Measurements from ENCODE around the gene TYRO3.

TYRO3 gene

DNA sequence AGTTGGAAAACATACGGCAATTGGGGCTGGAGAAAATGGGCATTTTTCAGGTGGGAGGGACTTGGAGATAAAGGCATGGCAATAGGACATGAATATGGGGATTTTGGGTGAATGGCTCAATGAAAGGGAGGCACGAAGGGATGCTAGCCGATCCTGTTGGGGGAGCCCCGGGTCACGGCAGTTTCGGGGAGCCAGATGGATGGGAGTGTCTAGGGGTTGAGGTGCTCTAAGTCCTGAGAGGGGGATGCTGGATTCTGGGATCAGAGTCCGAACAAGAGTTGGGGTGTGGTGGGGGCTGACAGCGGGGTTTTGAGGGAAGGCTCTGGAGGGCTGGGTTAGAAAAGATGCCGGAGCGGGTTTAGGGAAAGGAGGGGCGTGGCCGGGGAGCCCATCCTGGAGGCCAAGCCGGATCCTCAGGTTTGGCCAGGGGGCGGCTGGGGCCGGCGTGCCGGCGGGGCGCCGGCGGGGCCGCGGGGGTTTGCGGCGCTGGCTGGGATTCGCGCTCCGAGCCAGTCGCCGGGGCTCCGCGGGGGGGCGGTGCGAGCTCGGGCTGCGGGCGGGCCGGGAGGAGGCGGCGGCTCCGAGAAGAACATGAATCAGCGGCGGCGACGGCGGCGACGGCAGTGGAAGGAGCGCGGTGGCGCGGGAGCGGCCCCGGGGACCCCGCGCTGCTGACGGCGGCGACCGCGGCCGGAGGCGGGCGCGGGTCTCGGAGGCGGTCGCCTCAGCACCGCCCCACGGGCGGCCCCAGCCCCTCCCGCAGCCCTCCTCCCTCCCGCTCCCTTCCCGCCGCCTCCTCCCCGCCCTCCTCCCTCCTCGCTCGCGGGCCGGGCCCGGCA lies at the start of gene TYRO3:
Gene TYRO3 (plus strand): TSS at position 813 of the 839 bp plus-strand sequence. CDS start 46 bp downstream, outside the sequence.
- Mint-ChIP-seq H3K27ac (peak within 1 kb of the TSS; percentile 78 to 85), H3K27me3 (peaks cover 48% of the 10 kb centered on the region), H3K4me3 (peak within 1 kb of the TSS; percentile 87 to 97)

DNA sequence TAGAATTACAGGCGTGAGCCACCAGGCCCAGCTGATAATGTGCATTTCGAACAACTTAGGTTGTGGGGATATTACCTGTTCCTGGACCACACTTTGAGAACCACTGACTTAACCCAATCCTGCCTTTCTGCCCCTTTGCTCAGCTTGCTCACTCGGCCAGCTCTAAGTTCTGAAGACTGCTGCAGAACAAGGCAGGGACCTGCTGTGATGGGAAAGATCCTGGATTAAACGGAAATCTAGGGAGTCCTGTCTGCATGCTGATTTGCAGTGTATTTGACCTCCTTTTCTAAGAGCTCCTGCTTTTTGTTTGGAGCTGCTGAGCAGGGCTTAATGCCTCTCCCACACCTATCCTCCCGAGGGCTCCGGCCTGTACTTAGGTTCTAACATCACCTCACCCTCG lies 48.3 kb upstream of the TYRO3 start:
- DNase-seq (no peak), ATAC-seq (no peak)
- Mint-ChIP-seq H3K9me3 (no peaks in the 10 kb centered on the region), H3K4me3 (no peak overlapping the region), H3K27ac (no peak overlapping the region), H3K4me1 (peaks cover 28% of the 10 kb centered on the region), H3K27me3 (peaks cover 66% of the 10 kb centered on the region)

More for the DNA sequence above, at the start of gene TYRO3:
- peaks cover 26% of the 10 kb centered on the region for H3K4me1 Mint-ChIP-seq
- peak; percentile 62 for ATAC-seq
- peak; percentile 67 for DNase-seq
- H3K9me3 Mint-ChIP-seq = no peaks in the 10 kb centered on the region

DNA sequence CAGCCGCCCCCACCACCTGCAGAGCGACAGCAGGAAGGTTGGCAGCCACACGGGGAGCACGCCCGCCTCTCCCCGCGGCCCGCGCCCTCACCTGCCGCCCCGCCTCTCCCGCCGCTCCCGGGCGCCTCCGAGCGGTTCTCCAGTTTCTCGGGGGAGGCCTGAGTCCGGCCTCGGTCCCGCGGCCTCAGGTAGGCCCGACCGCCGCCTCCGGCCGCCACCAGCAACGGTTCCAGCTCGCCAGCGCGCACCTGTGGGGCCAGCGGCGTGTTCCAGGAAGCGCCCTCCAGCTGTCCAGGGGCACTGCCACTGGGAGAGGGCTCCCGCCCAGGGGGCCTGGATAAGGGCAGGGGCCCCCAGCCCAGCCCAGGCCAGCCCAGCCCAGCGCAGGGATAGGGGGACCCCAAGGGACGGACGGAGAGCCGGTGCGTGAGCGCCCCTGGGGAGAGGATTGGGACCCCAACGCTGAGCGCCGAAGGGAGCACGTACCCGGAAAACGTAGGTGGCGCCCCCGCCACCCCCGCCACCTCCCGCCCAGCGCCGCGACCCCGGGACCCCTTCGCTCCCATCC lies 47.6 kb upstream of the TYRO3 start:
- no peak overlapping the region for H3K27ac Mint-ChIP-seq
- no peak for DNase-seq
- H3K9me3 Mint-ChIP-seq = no peaks in the 10 kb centered on the region
- peak overlapping the region; percentile 68 to 90 for H3K4me3 Mint-ChIP-seq
- H3K4me1 Mint-ChIP-seq = peaks cover 28% of the 10 kb centered on the region
- peak; percentile 11 for ATAC-seq
- H3K27me3 Mint-ChIP-seq = peaks cover 59% of the 10 kb centered on the region

DNA sequence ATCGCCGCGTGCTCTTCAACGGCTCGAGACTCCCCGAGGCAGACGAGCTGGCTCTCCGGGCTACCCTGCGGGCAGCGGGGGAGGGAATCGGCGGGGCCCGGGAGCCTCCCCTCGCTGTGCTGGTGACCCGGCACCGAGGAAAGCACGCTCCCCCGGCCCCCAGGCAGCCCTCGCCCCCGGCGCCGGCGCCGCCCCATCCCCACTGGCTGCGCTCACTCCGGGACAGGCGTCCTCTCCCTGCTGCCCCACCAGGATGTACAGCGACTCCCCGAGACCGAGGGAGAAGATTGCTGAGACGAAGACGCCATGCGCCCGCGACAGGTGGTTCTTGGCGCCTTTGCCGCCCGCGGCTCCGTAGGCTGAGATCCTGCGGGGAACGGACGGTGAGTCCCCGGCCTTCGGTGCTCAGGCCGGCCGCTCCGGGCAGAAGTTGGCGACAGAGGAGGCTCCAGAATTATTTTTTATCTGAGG lies 47.1 kb upstream of the TYRO3 start:
- DNase-seq = no peak
- Mint-ChIP-seq H3K9me3 (no peaks in the 10 kb centered on the region), H3K4me1 (peaks cover 28% of the 10 kb centered on the region), H3K27ac (peak overlapping the region in 1 of 2 donors; percentile 13), H3K4me3 (peak overlapping the region; percentile 68 to 90), H3K27me3 (peaks cover 54% of the 10 kb centered on the region)
- ATAC-seq = peak; percentile 39

DNA sequence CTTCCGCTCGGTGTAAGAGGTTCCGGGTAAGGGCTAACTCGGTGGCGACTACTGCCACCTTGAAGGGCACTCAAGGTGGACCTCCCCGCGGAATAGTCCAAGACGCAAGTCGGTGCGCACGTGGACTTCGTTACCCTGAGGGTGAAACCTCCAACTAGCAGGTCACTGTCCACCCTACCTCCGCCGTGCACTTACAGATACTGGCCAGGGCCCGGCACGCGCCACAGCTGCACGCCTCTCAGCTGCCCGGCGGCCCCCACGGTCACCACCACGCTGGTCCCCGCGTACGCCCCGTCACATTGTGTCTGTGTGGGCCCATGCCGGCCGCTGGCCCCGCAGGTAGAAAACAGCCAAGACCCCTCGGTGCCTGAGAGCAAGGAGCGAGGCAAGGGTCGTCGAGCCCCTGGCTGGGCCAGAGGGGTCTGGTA lies 46.5 kb upstream of the TYRO3 start:
- H3K27me3 Mint-ChIP-seq = peaks cover 48% of the 10 kb centered on the region
- H3K4me1 Mint-ChIP-seq = peaks cover 28% of the 10 kb centered on the region
- DNase-seq (no peak), ATAC-seq (peak; percentile 5)
- H3K9me3 Mint-ChIP-seq = no peaks in the 10 kb centered on the region
- H3K4me3 Mint-ChIP-seq = peak overlapping the region; percentile 68 to 90
- H3K27ac Mint-ChIP-seq = no peak overlapping the region

DNA sequence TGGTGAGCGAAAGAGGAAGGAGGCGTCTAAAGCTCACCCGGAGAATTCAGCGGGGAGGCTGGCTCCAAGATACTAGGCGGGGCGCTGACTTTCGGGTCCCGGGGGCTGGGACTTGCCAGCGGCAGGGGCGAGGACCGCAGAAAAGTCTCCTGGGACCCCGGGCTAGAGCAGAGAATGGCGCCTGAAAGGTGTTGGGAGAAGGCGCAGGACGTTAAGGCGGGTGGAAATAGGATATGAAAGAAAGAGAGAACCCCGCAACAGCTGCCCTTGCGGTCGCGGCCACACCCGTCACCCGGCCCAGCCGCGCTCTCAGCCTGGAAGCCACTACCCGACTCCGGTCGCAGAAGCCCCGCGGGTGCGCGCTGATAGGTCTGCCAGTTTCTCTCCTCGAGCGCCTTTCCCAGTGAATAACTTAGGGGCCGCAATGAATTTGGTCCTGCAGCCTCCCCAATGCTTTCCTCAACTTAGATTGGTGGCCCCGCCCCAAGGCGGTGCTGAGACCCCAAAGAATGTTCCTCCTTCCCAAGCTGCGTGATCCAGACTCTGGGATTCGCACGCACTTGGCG lies 46.0 kb upstream of the TYRO3 start:
- DNase-seq (no peak), ATAC-seq (peak; percentile 54)
- Mint-ChIP-seq H3K4me1 (peaks cover 28% of the 10 kb centered on the region), H3K4me3 (peak overlapping the region; percentile 68 to 90), H3K27me3 (peaks cover 43% of the 10 kb centered on the region), H3K9me3 (no peaks in the 10 kb centered on the region), H3K27ac (peak overlapping the region in 1 of 2 donors; percentile 83)

DNA sequence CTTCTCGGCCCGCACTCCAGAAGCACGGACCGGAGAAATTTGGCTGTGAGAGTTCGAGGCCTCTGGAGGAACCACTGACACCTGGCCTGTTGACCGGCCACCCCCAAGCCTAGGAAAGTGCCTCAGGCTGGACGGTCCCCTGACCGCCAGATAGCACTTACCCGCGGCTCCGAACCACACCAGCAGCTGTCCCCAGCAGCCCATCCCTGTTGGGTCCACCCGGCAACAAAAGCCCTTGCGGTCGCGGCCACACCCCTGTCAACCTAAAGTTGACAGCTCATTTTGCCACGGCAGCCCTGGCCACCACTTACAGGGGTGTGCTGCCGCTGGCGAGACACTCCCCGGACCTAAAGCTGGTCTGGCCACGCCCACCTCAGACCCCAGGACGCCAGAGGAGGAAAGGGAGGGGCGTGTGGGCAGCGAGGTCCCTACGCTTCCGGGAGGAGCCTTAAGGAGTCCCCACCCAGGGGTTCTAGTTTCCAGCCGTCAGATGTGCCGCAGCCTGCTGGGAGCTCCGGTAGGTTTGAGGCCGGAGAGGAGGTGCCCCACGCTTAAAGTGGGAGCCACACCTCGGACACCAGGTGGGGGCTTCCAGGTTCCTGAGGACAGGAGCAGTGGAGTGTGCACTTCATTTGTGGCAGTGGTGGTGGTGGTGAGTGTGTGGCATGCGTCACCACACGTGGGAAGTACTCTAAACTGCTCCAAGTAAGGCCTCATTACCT lies 45.3 kb upstream of the TYRO3 start, which contains the start of gene LTK:
Gene LTK (minus strand): TSS at position 322 of the 722 bp plus-strand sequence. CDS start 118 bp downstream, at position 204.
- peaks cover 28% of the 10 kb centered on the region for H3K4me1 Mint-ChIP-seq
- H3K27me3 Mint-ChIP-seq = peaks cover 42% of the 10 kb centered on the region
- H3K4me3 Mint-ChIP-seq = peak within 1 kb of the TSS; percentile 68 to 90
- DNase-seq = peak in 1 of 2 donors; percentile 31
- peak within 1 kb of the TSS in 1 of 2 donors; percentile 83 for H3K27ac Mint-ChIP-seq
- peak; percentile 52 for ATAC-seq
- H3K9me3 Mint-ChIP-seq = no peaks in the 10 kb centered on the region

DNA sequence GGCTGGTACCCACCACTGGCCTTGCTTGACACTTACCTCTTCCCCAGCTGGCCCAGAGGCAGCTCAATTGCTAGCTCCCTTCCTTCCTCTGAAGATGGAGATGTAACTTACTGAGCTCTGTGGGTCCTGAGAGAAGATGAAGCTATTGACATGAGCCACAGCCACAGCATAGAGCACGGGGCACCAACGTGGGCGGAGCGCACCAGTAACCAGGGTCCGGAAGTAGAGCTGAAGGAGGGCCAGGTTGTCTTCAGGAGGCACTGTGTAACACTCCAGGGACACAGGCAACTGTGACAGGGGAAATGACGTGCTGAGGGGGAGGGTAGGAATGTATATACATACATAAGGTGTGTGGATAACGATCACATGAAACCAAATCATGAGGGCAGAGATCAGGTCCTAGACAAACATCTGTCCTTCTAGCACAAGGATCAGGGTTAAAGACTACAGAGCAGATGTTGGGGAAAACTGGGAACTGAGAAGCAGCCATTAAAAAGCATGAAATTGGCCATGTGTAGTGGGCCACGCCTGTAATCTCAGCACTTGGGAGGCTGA lies 41.0 kb upstream of the TYRO3 start:
- H3K9me3 Mint-ChIP-seq = no peaks in the 10 kb centered on the region
- H3K27ac Mint-ChIP-seq = no peak overlapping the region
- ATAC-seq (no peak), DNase-seq (no peak)
- H3K27me3 Mint-ChIP-seq = peaks cover 13% of the 10 kb centered on the region
- H3K4me3 Mint-ChIP-seq = no peak overlapping the region
- peaks cover 15% of the 10 kb centered on the region for H3K4me1 Mint-ChIP-seq

DNA sequence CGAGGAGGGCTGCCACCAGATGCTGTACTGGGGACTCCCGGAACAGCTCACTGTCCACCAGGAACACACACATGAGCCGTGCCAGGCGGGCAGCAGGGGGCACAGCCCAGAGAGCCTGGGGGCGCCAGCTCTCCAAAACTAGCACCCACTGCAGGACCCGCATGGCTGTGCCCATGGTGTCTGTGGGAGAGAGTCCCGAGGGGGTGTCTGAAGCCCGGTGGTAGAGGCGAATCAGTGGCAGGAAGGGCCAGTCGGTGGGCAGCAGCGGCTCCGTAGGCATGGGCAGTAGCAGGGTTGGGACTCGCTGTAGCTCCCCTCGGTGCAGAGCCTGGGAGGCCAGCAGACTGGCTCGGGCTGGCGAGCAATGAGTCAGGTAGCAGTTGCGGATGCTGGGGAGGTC lies 38.4 kb upstream of the TYRO3 start:
- Mint-ChIP-seq H3K27me3 (no peaks in the 10 kb centered on the region), H3K9me3 (no peaks in the 10 kb centered on the region), H3K4me3 (no peak overlapping the region), H3K4me1 (no peaks in the 10 kb centered on the region), H3K27ac (no peak overlapping the region)
- DNase-seq = no peak
- no peak for ATAC-seq

DNA sequence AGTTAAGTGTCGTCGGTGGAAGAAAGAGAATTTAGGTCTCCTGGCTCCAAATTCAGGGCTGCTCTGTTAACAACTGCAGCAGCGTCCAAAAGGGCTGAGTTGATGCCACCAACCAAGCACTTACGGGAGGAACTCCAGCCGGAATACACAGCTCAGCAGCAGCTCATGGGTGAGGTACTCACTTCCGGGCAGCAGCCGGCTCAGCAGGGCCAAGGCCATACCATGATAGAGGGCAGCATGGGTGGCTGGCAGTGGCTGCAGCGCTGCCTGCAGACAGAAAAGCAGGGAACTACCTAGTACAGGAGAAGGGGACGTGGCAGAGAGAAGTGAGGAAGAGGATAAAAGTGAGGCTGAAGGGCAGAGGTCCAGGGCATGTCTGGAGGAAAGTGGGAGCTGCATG lies 37.4 kb upstream of the TYRO3 start:
- Mint-ChIP-seq H3K27ac (no peak overlapping the region), H3K4me1 (no peaks in the 10 kb centered on the region), H3K9me3 (no peaks in the 10 kb centered on the region), H3K27me3 (no peaks in the 10 kb centered on the region), H3K4me3 (no peak overlapping the region)
- no peak for ATAC-seq
- DNase-seq = no peak

DNA sequence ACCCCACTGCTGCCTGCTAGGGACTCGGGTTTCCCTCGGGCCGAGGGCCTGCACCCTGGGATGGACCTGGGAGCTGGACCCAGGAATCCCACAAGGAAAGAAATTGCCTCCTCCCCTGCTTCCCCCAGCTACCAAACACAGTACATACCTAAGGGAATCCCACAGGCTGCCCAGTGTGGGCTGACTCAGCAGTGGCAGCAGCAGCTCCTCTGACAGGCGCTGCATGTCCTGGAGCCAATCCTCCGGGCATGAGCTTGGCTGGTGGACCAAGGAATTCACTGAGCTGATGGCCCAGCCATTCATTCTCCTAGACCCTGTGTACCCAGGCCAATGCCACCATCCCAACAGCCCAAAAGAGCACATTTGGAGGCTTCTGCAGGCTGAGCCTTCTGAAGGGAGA lies 35.9 kb upstream of the TYRO3 start:
- H3K4me1 Mint-ChIP-seq = no peaks in the 10 kb centered on the region
- DNase-seq (no peak), ATAC-seq (no peak)
- no peaks in the 10 kb centered on the region for H3K9me3 Mint-ChIP-seq
- no peak overlapping the region for H3K4me3 Mint-ChIP-seq
- no peak overlapping the region for H3K27ac Mint-ChIP-seq
- no peaks in the 10 kb centered on the region for H3K27me3 Mint-ChIP-seq

DNA sequence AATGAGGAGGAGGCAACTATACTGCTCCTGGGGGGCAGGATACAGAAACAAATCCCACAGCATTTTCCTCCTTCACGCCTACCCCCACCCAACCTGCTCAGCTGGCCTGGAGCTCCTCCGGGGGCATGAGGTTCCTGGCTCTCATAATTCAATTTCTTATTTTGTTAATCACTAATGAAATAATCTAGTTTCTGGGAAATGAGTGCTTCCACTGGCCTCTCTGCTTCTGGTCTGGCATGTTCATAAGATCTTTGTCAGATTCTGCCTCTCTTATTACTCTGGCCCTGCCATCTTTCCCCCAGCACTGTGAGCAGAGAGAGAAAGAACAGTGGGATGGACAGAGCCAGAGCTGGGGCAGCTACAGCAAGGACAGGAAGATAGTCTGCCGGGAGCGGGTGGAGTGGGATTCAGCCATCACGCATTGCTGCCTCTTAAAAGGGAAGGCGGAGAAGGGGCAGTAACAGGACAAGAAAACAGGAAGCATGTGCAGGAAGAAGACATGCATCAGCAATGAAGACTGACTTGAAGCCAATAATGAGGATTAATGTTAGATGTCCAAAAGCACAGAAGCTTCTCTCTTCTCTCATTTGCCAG lies 28.6 kb upstream of the TYRO3 start:
- no peak for ATAC-seq
- peak overlapping the region in 1 of 2 donors; percentile 67 for H3K27ac Mint-ChIP-seq
- no peak overlapping the region for H3K4me3 Mint-ChIP-seq

DNA sequence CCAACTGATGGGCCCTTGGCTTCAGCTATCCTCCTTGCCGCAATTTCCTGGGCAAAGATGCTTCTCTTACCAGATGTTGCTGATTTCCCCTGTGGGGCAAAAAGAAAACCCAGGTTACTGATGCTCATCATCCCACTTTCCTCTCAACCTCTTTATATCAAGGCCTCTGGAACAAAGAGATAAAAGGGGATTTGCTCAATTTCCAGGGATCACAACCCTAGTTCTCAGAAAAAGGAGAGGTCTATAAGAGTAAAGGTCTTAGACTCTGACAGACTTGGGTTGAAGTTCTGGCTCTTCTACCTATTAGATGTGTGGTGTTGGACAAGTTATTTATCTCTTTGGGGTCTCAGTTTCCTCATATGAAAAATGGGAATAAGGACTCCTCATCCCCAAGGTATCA lies 23.5 kb upstream of the TYRO3 start:
- no peak for DNase-seq
- ATAC-seq = no peak
- H3K4me3 Mint-ChIP-seq = no peak overlapping the region
- H3K4me1 Mint-ChIP-seq = peaks cover 5% of the 10 kb centered on the region
- H3K9me3 Mint-ChIP-seq = no peaks in the 10 kb centered on the region
- H3K27ac Mint-ChIP-seq = no peak overlapping the region
- no peaks in the 10 kb centered on the region for H3K27me3 Mint-ChIP-seq

More for the DNA sequence above, 28.6 kb upstream of the TYRO3 start:
- Mint-ChIP-seq H3K27me3 (no peaks in the 10 kb centered on the region), H3K4me1 (no peaks in the 10 kb centered on the region), H3K9me3 (no peaks in the 10 kb centered on the region)
- DNase-seq = no peak

DNA sequence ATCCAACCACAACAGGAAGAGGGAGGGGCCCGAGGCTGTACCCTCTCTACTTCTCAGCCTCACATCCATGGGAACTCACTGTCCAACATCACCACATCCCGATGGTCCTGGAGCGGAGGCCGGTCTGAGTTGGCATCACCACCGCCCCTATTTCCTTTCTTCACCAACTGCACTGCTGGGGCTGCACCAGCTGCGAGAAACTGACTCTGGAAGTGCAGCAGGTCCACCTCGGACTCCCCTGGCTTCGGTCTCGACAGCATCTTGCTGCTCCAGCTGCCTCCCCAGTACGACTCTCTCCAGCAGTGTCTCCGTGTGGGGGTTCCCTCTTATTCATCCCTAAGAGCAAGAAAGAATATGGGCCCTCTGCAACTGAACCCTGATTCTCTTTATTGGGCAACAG lies 22.1 kb upstream of the TYRO3 start:
- Mint-ChIP-seq H3K4me1 (peaks cover 13% of the 10 kb centered on the region), H3K9me3 (no peaks in the 10 kb centered on the region)

DNA sequence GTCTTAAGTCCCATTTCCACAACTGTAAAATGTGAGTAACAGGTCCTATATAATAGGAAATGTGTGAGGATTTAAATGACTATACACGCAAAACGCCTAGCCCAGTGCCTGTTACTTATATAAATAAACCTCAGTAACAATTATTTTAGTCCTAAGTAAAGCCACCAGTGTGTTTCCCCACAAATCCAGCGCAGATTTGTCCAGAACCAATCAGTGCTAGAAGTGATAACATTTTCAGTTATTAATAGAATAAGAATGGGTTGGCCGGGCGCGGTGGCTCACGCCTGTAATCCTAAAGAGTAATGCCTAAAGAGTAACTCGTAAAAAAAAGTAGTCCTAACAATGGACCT lies 15.5 kb upstream of the TYRO3 start:
- Mint-ChIP-seq H3K9me3 (no peaks in the 10 kb centered on the region), H3K4me3 (peak overlapping the region; percentile 96 to 97), H3K27ac (peak overlapping the region; percentile 96), H3K27me3 (no peaks in the 10 kb centered on the region), H3K4me1 (peaks cover 26% of the 10 kb centered on the region)
- DNase-seq (no peak), ATAC-seq (peak; percentile 13)

More for the DNA sequence above, 22.1 kb upstream of the TYRO3 start:
- Mint-ChIP-seq H3K27ac (no peak overlapping the region), H3K4me3 (no peak overlapping the region), H3K27me3 (no peaks in the 10 kb centered on the region)
- ATAC-seq (no peak), DNase-seq (no peak)
